Hepatocyte (in vitro differentiated cells): ENCODE measurements around the gene LRRC4C. TPM values are rescaled to one million over a fixed set of nuclear protein-coding genes. Genes with fewer than 3 reads are reported as not detected.

Experiments
- DNase-seq: peaks from one replicate; pipeline ENCODE4 v3.0.0-alpha.2; 2016; ENCODE audit warnings: low spot score
- H2AFZ ChIP-seq: fragments of 200-600 bp; sonication (generic); 2 replicates; pipeline ENCODE4 v1.6.0; 2016; ENCODE audit warnings: antibody characterized with exemption, mild to moderate bottlenecking
- H3K27ac ChIP-seq: fragments of 200-600 bp; sonication (generic); 2 replicates; pipeline ENCODE4 v1.5.1; 2016; ENCODE audit warnings: mild to moderate bottlenecking
- H3K27me3 ChIP-seq: fragments of 200-600 bp; sonication (generic); 2 replicates; pipeline ENCODE4 v1.6.1; 2016
- H3K36me3 ChIP-seq: fragments of 200-600 bp; sonication (generic); replicated peaks from 2 replicates; pipeline ENCODE4 v1.5.1; 2016; ENCODE audit warnings: low read depth; ENCODE audit not compliant: insufficient read depth
- H3K4me1 ChIP-seq: fragments of 200-600 bp; sonication (generic); 2 replicates; pipeline ENCODE4 v1.5.1; 2016; ENCODE audit warnings: mild to moderate bottlenecking, moderate library complexity; ENCODE audit not compliant: insufficient read depth
- H3K4me2 ChIP-seq: fragments of 200-600 bp; sonication (generic); 2 replicates; pipeline ENCODE4 v1.6.0; 2016
- H3K4me3 ChIP-seq: fragments of 200-600 bp; sonication (generic); 2 replicates; pipeline ENCODE4 v1.5.1; 2016; ENCODE audit warnings: mild to moderate bottlenecking
- H3K79me2 ChIP-seq: fragments of 200-600 bp; sonication (generic); 2 replicates; pipeline ENCODE4 v1.6.0; 2017; ENCODE audit warnings: mild to moderate bottlenecking
- H3K9me2 ChIP-seq: fragments of 200-600 bp; sonication (generic); replicated peaks from 2 replicates; pipeline ENCODE4 v1.6.0; 2017; ENCODE audit warnings: mild to moderate bottlenecking; ENCODE audit not compliant: insufficient read depth
- H3K9me3 ChIP-seq: fragments of 200-600 bp; sonication (generic); 2 replicates; pipeline ENCODE4 v1.5.1; 2016; ENCODE audit warnings: low read depth, mild to moderate bottlenecking
- H4K20me1 ChIP-seq: fragments of 200-600 bp; sonication (generic); 2 replicates; pipeline ENCODE4 v1.6.0; 2016; ENCODE audit warnings: mild to moderate bottlenecking; ENCODE audit not compliant: insufficient read depth, poor library complexity, severe bottlenecking
- EZH2 ChIP-seq: fragments of 200-600 bp; sonication (generic); IDR thresholded peaks from 2 replicates; pipeline ENCODE4 v1.6.1; 2016; ENCODE audit warnings: antibody characterized with exemption, mild to moderate bottlenecking, borderline replicate concordance
- EZH2phosphoT487 ChIP-seq: fragments of 200-600 bp; sonication (generic); IDR thresholded peaks from one replicate; pipeline ENCODE4 v1.6.1; 2018; ENCODE audit warnings: antibody characterized with exemption, mild to moderate bottlenecking, low read depth, moderate library complexity; ENCODE audit not compliant: unreplicated experiment, severe bottlenecking
- WGBS: methylation state at CpG from one replicate; pipeline ENCODE4 v1.1.6; 2016; ENCODE audit warnings: low lambda C conversion rate; ENCODE audit errors: missing lambda C conversion rate; 5-methylcytosine and 5-hydroxymethylcytosine counted together
- polyA plus RNA-seq: library from polyadenylated mRNA; unstranded; fragments of >200 nt; fragmentation: Nextera tagmentation; extraction: Ambion mirVana; gene quantifications from 2 replicates; pipeline ENCODE4 v1.2.1, GENCODE V29; 2016
- total RNA-seq: library from RNA; depleted of rRNA; stranded (reverse); fragments of >200 nt; gene quantifications from 2 replicates; pipeline ENCODE4 v1.2.3, GENCODE V29; 2014
- TF ChIP-seq, protein P1 (sequence below): fragments of 200-600 bp; sonication (generic); IDR thresholded peaks from 2 replicates; pipeline ENCODE4 v1.5.1; 2016; ENCODE audit warnings: antibody characterized with exemption, mild to moderate bottlenecking; ENCODE audit not compliant: poor library complexity

LRRC4C gene
- total and polyA plus RNA-seq, 2 experiments from 2014 or later = 1.1 to 3.1 TPM

DNA sequence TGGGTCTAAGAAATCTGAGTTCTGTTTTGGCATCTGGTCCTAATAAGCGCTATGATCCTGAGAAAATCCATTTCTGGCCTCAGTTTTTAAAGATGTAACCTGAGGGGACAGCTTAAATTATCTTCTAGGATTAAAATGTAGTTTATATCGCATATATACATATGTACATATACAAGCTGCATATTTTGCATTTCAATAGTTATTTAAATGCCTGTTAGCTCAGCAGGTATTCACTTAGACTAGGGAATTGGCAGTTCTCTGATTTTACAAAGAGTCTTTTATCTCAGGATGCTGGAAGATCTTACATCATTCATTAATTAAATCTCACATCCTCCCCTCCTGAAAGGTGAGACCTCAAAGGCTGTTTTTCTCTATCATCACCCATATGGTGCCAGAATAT lies 1232.8 kb downstream of the LRRC4C start:
- no peaks in the 10 kb centered on the region for H3K36me3 ChIP-seq
- H3K4me2 ChIP-seq = no peak overlapping the region
- no peaks in the 10 kb centered on the region for H3K9me2 ChIP-seq
- no peak overlapping the region for H3K27ac ChIP-seq
- TF ChIP-seq EZH2 (no peak), EZH2phosphoT487 (no peak)
- TF ChIP-seq, protein P1, sequence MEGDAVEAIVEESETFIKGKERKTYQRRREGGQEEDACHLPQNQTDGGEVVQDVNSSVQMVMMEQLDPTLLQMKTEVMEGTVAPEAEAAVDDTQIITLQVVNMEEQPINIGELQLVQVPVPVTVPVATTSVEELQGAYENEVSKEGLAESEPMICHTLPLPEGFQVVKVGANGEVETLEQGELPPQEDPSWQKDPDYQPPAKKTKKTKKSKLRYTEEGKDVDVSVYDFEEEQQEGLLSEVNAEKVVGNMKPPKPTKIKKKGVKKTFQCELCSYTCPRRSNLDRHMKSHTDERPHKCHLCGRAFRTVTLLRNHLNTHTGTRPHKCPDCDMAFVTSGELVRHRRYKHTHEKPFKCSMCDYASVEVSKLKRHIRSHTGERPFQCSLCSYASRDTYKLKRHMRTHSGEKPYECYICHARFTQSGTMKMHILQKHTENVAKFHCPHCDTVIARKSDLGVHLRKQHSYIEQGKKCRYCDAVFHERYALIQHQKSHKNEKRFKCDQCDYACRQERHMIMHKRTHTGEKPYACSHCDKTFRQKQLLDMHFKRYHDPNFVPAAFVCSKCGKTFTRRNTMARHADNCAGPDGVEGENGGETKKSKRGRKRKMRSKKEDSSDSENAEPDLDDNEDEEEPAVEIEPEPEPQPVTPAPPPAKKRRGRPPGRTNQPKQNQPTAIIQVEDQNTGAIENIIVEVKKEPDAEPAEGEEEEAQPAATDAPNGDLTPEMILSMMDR = no peak
- H4K20me1 ChIP-seq = no peaks in the 10 kb centered on the region
- H3K79me2 ChIP-seq = no peaks in the 10 kb centered on the region
- no peaks in the 10 kb centered on the region for H3K4me1 ChIP-seq
- DNase-seq = no peak
- WGBS = 46% methylated on average over 2 of the region's 2 CpGs
- H2AFZ ChIP-seq = no peak overlapping the region
- no peaks in the 10 kb centered on the region for H3K27me3 ChIP-seq
- H3K9me3 ChIP-seq = no peaks in the 10 kb centered on the region
- no peak overlapping the region for H3K4me3 ChIP-seq

DNA sequence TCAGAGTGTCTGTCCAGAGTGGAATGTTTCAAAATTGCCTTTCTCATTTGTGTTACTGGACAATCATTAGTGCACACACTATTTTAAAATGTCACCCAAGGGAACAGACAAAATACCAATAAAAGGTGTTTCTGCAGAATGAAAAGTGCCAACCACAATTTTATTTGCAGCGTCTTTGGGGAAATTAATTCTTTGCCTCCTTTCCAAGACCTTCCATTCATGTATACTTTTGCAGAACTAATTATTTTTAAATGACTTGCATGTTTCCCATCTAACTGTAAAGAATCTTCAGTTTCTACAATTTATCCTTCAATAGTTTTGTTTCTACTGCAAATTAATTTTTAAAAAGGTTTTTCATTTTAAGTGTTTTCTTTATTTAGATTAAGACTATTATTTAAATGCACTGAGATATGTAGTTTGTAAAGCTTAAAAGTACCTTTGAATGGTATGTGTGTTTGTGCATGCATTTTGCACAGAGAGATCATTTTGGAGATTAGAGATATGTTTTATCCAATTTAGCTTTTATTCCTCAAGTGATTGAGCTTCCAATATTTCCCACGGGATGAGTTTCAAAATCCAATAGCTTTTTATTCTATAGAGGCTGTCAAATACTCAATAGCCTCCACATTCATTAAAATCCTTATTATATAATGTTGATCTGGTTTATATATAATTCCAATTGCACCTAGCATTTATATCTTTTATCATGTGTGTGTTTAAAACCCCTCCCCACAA lies 1235.7 kb downstream of the LRRC4C start:
- Histone ChIP-seq H3K4me1 (peaks cover 6% of the 10 kb centered on the region), H3K36me3 (no peaks in the 10 kb centered on the region), H3K4me2 (no peak overlapping the region), H4K20me1 (no peaks in the 10 kb centered on the region), H3K79me2 (no peaks in the 10 kb centered on the region), H3K9me3 (no peaks in the 10 kb centered on the region), H3K4me3 (no peak overlapping the region), H2AFZ (no peak overlapping the region), H3K27ac (no peak overlapping the region), H3K9me2 (no peaks in the 10 kb centered on the region), H3K27me3 (no peaks in the 10 kb centered on the region)
- DNase-seq = no peak
- 94% methylated on average over 2 of the region's 2 CpGs for WGBS
- TF ChIP-seq EZH2phosphoT487 = no peak
- TF ChIP-seq EZH2 = no peak
- TF ChIP-seq, protein P1 = no peak

DNA sequence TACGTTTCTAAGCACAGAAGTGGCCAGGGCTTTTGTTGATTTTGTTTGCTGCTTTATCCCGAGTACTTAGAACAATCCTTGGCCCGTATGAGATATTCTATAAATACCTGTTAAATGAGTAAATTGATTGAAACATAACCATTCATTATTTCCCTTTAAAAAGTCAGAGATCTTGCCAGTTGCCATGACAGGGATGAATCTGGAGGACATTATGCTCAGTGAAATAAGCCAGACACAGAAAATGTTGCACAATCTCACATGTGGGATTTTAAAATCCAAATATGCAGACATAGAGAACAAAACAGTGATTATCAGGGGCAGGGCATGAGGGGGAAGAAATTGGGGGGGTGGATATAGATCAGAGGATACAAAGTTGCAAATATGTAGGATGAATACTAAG lies 1240.1 kb downstream of the LRRC4C start:
- no peak overlapping the region for H3K27ac ChIP-seq
- H3K27me3 ChIP-seq = no peaks in the 10 kb centered on the region
- H3K9me2 ChIP-seq = no peaks in the 10 kb centered on the region
- no peaks in the 10 kb centered on the region for H3K79me2 ChIP-seq
- peaks cover 6% of the 10 kb centered on the region for H3K4me1 ChIP-seq
- H3K36me3 ChIP-seq = no peaks in the 10 kb centered on the region
- TF ChIP-seq EZH2phosphoT487 (no peak), EZH2 (no peak)
- TF ChIP-seq, protein P1 = no peak
- DNase-seq = no peak
- H2AFZ ChIP-seq = no peak overlapping the region
- H3K4me3 ChIP-seq = no peak overlapping the region
- H3K9me3 ChIP-seq = no peaks in the 10 kb centered on the region
- H4K20me1 ChIP-seq = no peaks in the 10 kb centered on the region
- no peak overlapping the region for H3K4me2 ChIP-seq
- 58% methylated on average over 3 of the region's 3 CpGs for WGBS
